GM12892 (cell line): Measurements from ENCODE around the gene ZRANB3.

Experiments
- POLR2A ChIP-seq: IDR thresholded peaks from 2 replicates; pipeline ENCODE4 v1.6.1; 2011; ENCODE audit warnings: low read depth, low read length, control low read depth
- POLR2AphosphoS5 ChIP-seq: IDR thresholded peaks from 2 replicates; pipeline ENCODE4 v1.6.1; 2011; ENCODE audit warnings: low read depth, low read length, control low read depth

DNA sequence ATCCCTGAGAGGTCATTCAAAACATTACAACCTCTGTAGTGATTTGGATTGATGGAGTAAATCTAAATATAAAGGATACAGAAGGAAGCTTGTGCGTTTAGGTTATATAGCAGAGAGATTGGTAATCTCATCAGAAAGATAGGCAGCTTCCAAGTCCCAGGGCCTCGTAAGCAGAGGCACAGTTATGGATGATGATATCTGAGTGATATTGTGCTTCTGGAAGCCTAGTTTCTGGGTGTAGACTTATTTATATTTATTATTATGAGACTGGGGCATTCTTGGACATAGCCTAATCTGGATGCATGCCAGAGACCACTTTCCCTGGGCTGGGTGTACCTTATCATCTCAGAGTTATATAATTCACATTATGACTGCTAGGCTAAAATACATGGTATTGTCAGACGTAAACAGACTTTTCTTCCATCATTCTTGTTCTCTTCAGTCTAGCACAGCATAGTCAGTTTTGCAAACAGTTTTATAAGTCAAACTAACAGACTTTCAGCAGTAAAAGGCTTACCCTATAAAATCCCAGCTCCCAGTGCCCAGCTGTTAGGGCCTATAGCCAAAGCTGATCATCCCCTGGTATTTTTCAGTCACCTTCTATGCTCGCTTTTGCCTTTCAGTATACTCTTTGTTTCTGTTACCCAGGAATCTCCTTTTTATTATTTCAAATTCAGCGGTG is 431.1 kb downstream of the ZRANB3 start:
- TF ChIP-seq POLR2A, result no peak
- no peak for TF ChIP-seq POLR2AphosphoS5
